Measurements from ENCODE around the gene HEATR5B.
"Not testable (repeated sequence)": the region's sequence is repeated elsewhere in the genome, so short reads cannot be mapped to it uniquely, and the experiment has no call there.

HEATR5B gene

DNA sequence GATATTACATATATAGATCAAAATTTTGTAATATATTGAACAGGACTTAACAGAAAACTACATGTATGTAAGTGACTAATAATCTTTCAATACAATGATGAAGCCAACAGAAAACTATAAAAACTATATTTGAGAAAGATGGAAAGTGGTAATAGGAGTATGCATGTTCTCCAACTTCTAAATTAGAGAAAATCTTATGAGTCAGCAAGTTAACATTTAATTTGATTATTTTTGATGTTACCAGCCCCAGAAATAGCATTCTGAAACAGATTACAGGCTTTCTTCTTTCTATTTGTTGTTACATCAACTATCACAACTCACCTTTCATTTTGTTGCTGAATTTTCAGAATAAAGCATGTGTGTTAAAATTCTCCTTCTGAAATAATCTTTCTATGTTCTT, 147.6 kb downstream of the HEATR5B start:
- not testable (repeated sequence) for H2AFZ ChIP-seq (ENCODE audit: insufficient read depth, low read length, poor library complexity); H3K4me2 ChIP-seq (ENCODE audit: low read length); H2AK5ac ChIP-seq (ENCODE audit: low read length); DNase-seq; H3K79me1 ChIP-seq (ENCODE audit: low read length); H3K18ac ChIP-seq (ENCODE audit: low read length); H2BK120ac ChIP-seq (ENCODE audit: insufficient read depth, low read length, poor library complexity); H3K23ac ChIP-seq (ENCODE audit: low read length); H2BK5ac ChIP-seq (ENCODE audit: low read depth, low read length, poor library complexity); H2BK12ac ChIP-seq (ENCODE audit: low read length); H4K8ac ChIP-seq (ENCODE audit: low read depth, low read length); H3K9me3 ChIP-seq (ENCODE audit: insufficient read depth, low read depth, low read length); H3K79me2 ChIP-seq (ENCODE audit: control insufficient read depth, insufficient read depth, low read length, poor library complexity); H3K4me3 ChIP-seq (ENCODE audit: low read depth, low read length); H3K27me3 ChIP-seq (ENCODE audit: insufficient read depth, low read length); H4K12ac ChIP-seq (ENCODE audit: low read depth, low read length); H3K36me3 ChIP-seq (ENCODE audit: control insufficient read depth in 1 of 2, insufficient read depth in 2 of 2, low read length in 2 of 2); H3K27ac ChIP-seq (ENCODE audit: low read depth, low read length); H3K14ac ChIP-seq (ENCODE audit: low read length); H3K4ac ChIP-seq (ENCODE audit: low read depth, low read length); H3K9ac ChIP-seq (ENCODE audit: low read length); H3K4me1 ChIP-seq (ENCODE audit: control insufficient read depth in 1 of 2, insufficient read depth in 2 of 2, low read length in 2 of 2); H4K91ac ChIP-seq (ENCODE audit: low read depth, low read length)

DNA sequence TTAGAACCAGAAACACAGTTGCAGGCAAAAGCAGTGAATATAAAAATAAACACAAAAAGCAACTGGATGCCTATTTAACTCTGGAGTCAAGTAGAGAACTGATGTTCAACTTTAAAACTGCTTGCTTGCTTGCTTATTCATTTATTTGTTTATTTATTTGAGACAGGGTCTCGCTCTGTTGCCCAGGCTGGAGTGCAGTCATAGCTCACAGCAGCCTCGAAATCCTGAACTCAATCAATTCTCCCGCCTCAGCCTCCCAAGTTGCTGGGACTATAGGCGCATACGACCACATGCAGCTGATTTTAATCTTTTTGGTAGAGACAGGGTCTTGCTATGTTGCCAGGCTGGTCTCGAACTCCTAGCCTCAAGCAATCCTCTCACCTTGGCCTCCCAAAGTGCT, 152.5 kb downstream of the HEATR5B start:
- not testable (repeated sequence) for H3K18ac ChIP-seq (ENCODE audit: low read length); H3K27ac ChIP-seq (ENCODE audit: low read depth, low read length); H3K4ac ChIP-seq (ENCODE audit: low read depth, low read length); H3K9ac ChIP-seq (ENCODE audit: low read length); H3K36me3 ChIP-seq (ENCODE audit: control insufficient read depth in 1 of 2, insufficient read depth in 2 of 2, low read length in 2 of 2); H2BK120ac ChIP-seq (ENCODE audit: insufficient read depth, low read length, poor library complexity); H3K27me3 ChIP-seq (ENCODE audit: insufficient read depth, low read length); H2BK5ac ChIP-seq (ENCODE audit: low read depth, low read length, poor library complexity); H3K4me1 ChIP-seq (ENCODE audit: control insufficient read depth in 1 of 2, insufficient read depth in 2 of 2, low read length in 2 of 2); H3K79me2 ChIP-seq (ENCODE audit: control insufficient read depth, insufficient read depth, low read length, poor library complexity); H4K12ac ChIP-seq (ENCODE audit: low read depth, low read length); H3K4me3 ChIP-seq (ENCODE audit: low read depth, low read length); H3K14ac ChIP-seq (ENCODE audit: low read length); H2AK5ac ChIP-seq (ENCODE audit: low read length); H3K23ac ChIP-seq (ENCODE audit: low read length); H4K91ac ChIP-seq (ENCODE audit: low read depth, low read length); DNase-seq; H3K79me1 ChIP-seq (ENCODE audit: low read length); H3K4me2 ChIP-seq (ENCODE audit: low read length); H2AFZ ChIP-seq (ENCODE audit: insufficient read depth, low read length, poor library complexity); H3K9me3 ChIP-seq (ENCODE audit: insufficient read depth, low read depth, low read length); H4K8ac ChIP-seq (ENCODE audit: low read depth, low read length)
- H2BK12ac ChIP-seq (ENCODE audit: low read length) = peak overlapping the region; percentile 71
- WGBS (ENCODE audit: extremely low coverage, insufficient coverage, insufficient read length) = no CpG with 5 or more reads among the region's 6 CpGs
